ENCODE results near the gene SLC25A47. TPM values are rescaled to one million over a fixed set of nuclear protein-coding genes. Genes with fewer than 3 reads are reported as not detected.

Gene SLC25A47
- total RNA-seq, 1 experiment from 2014 or later: 0.13 TPM

- Mint-ChIP-seq H3K27me3 (ENCODE audit: low read depth) (no peaks in the 10 kb centered on the region), H3K27ac (peak overlapping the region in 1 of 3 experiments; percentile 62; a peak in 2 of 7 replicates), H3K36me3 (ENCODE audit: insufficient read depth in 1 of 3, low read depth in 3 of 3) (peaks cover 5 to 30% (median 29%) of the 10 kb centered on the region in 3 experiments), H3K4me1 (peaks cover 27 to 37% of the 10 kb centered on the region in 2 experiments), H3K9me3 (no peaks in the 10 kb centered on the region), H3K4me3 (peak overlapping the region; percentile 53 to 70)
- Histone ChIP-seq H4K91ac (ENCODE audit: insufficient read length, low read depth, low read length) (no peak overlapping the region), H3K23me2 (ENCODE audit: insufficient read length, low read depth, low read length, poor library complexity, severe bottlenecking) (no peaks in the 10 kb centered on the region), H2BK15ac (ENCODE audit: low read depth, low read length) (no peak overlapping the region), H3K56ac (ENCODE audit: insufficient read length, low read depth, low read length) (no peak overlapping the region), H3K27ac (ENCODE audit: insufficient read length, low read depth, low read length) (no peak overlapping the region), H3K9ac (ENCODE audit: extremely low read depth, insufficient read length, low read length) (no peak overlapping the region), H3K79me2 (ENCODE audit: insufficient read depth, low read length) (no peaks in the 10 kb centered on the region), H2BK5ac (ENCODE audit: insufficient read length, low read length) (no peak overlapping the region), H2BK12ac (ENCODE audit: insufficient read length, low read depth, low read length) (no peak overlapping the region), H3K27me3 (ENCODE audit: insufficient read depth, low read length) (no peaks in the 10 kb centered on the region), H3K4me1 (ENCODE audit: insufficient read depth, low read length) (no peaks in the 10 kb centered on the region; the same call in 1 of the 2 replicates), H3K14ac (ENCODE audit: insufficient read depth, low read length) (no peak overlapping the region), H4K5ac (ENCODE audit: insufficient read length, low read depth, low read length) (no peak overlapping the region), H2AFZ (ENCODE audit: low read length) (no peak overlapping the region), H3K18ac (ENCODE audit: insufficient read length, low read depth, low read length) (no peak overlapping the region), H3K23ac (ENCODE audit: insufficient read length, low read depth, low read length) (no peak overlapping the region), H2BK120ac (ENCODE audit: low read depth, low read length, poor library complexity, severe bottlenecking) (no peak overlapping the region), H3T11ph (ENCODE audit: low read length) (no peak overlapping the region), H3K9me3 (ENCODE audit: control insufficient read depth, low read depth, low read length) (no peaks in the 10 kb centered on the region), H3K4ac (ENCODE audit: low read depth, low read length) (no peak overlapping the region), H4K20me1 (ENCODE audit: control insufficient read depth, insufficient read depth, insufficient read length) (no peaks in the 10 kb centered on the region), H3K79me1 (ENCODE audit: insufficient read depth, low read depth, low read length, poor library complexity, severe bottlenecking) (no peaks in the 10 kb centered on the region), H2BK20ac (ENCODE audit: low read depth, low read length, poor library complexity, severe bottlenecking) (no peak overlapping the region), H4K8ac (replicated peaks; ENCODE audit: insufficient read length, low read depth, low read length) (no peak overlapping the region), H3K4me2 (ENCODE audit: insufficient read depth, insufficient read length, low read length) (no peak overlapping the region), H2AK5ac (ENCODE audit: insufficient read length, low read length) (no peak overlapping the region)
- TF ChIP-seq CTCF (conservative IDR thresholded peaks at IDR 0.05): no peak; the same call in 1 of the 3 replicates
- no CpG with 5 or more reads among the region's 13 CpGs for WGBS (ENCODE audit: extremely low coverage, insufficient read length, low lambda C conversion rate)
- no peak for DNase-seq
These were observed 37.2 kb upstream of the SLC25A47 start for GRCh38 chr14:100285913-100286400.
